Stimulated activated naive CD8-positive, alpha-beta T cell treated with anti-CD3 and anti-CD28 coated beads, Interleukin-15, amount 100 ng/mL, for 72 hours (primary cell): ENCODE measurements around the gene DNAAF2.
"Not testable (repeated sequence)": the region's sequence is repeated elsewhere in the genome, so short reads cannot be mapped to it uniquely, and the experiment has no call there.

Experiments used
- ATAC-seq: fragments of 150-1000 bp; cut with Tn5 transposase; 2 replicates; pipeline ENCODE4 v1.10.0; 2021; ENCODE audit warnings: mild to moderate bottlenecking, moderate library complexity
- DNase-seq, 2 donors: peaks; one replicate each; pipeline ENCODE4 v3.0.0; 2021 to 2022
- H3K27ac Mint-ChIP-seq, 2 donors: one replicate each; pipeline ENCODE4 v1.8.0; 2022; ENCODE audit warnings: mild to moderate bottlenecking in 2 of 2, mixed read lengths in 2 of 2, moderate library complexity in 2 of 2
- H3K27me3 Mint-ChIP-seq: one replicate; pipeline ENCODE4 v1.8.0; 2022; ENCODE audit warnings: mixed read lengths
- H3K4me1 Mint-ChIP-seq: one replicate; pipeline ENCODE4 v1.8.0; 2022; ENCODE audit warnings: mild to moderate bottlenecking, mixed read lengths
- H3K4me3 Mint-ChIP-seq, 2 donors: one replicate each; pipeline ENCODE4 v1.8.0; 2022; ENCODE audit warnings: mild to moderate bottlenecking in 2 of 2, mixed read lengths in 2 of 2, moderate library complexity in 1 of 2
- H3K9me3 Mint-ChIP-seq, 2 donors: one replicate each; pipeline ENCODE4 v1.8.0; 2022; ENCODE audit warnings: mixed read lengths in 2 of 2

The DNAAF2 gene

GRCh38 chr14:49633640-49634546 is 1.2 kb downstream of the DNAAF2 start:
- ATAC-seq, result peak; percentile 90
- DNase-seq, result peak; percentile 96 to 97
- Mint-ChIP-seq H3K27me3 (no peaks in the 10 kb centered on the region), H3K9me3 (no peaks in the 10 kb centered on the region), H3K4me1 (peaks cover 65% of the 10 kb centered on the region), H3K4me3 (peak overlapping the region; percentile 92 to 95), H3K27ac (peak overlapping the region; percentile 95 to 99)

- ATAC-seq (peak; percentile 13), DNase-seq (no peak)
- no peaks in the 10 kb centered on the region for H3K27me3 Mint-ChIP-seq
- H3K27ac Mint-ChIP-seq, result peak overlapping the region; percentile 34 to 52
- H3K4me3 Mint-ChIP-seq, result peak overlapping the region; percentile 57 to 93
- peaks cover 50% of the 10 kb centered on the region for H3K4me1 Mint-ChIP-seq
- no peaks in the 10 kb centered on the region for H3K9me3 Mint-ChIP-seq
These were observed 10.9 kb downstream of the DNAAF2 start for GRCh38 chr14:49623941-49624839.

- H3K9me3 Mint-ChIP-seq, result no peaks in the 10 kb centered on the region
- peak overlapping the region; percentile 57 to 93 for H3K4me3 Mint-ChIP-seq
- ATAC-seq, result no peak
- peaks cover 50% of the 10 kb centered on the region for H3K4me1 Mint-ChIP-seq
- H3K27me3 Mint-ChIP-seq, result no peaks in the 10 kb centered on the region
- DNase-seq, result no peak
- no peak overlapping the region for H3K27ac Mint-ChIP-seq
These were observed 11.7 kb downstream of the DNAAF2 start for GRCh38 chr14:49623387-49623786.

DNA sequence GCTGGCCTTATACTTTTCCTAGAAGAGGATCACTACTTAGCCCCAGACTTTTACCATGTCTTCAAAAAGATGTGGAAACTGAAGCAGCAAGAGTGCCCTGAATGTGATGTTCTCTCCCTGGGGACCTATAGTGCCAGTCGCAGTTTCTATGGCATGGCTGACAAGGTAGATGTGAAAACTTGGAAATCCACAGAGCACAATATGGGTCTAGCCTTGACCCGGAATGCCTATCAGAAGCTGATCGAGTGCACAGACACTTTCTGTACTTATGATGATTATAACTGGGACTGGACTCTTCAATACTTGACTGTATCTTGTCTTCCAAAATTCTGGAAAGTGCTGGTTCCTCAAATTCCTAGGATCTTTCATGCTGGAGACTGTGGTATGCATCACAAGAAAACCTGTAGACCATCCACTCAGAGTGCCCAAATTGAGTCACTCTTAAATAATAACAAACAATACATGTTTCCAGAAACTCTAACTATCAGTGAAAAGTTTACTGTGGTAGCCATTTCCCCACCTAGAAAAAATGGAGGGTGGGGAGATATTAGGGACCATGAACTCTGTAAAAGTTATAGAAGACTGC is 12.9 kb downstream of the DNAAF2 start:
- DNase-seq (no peak), ATAC-seq (no peak)
- H3K4me1 Mint-ChIP-seq, result peaks cover 54% of the 10 kb centered on the region
- H3K9me3 Mint-ChIP-seq, result no peaks in the 10 kb centered on the region
- peak overlapping the region; percentile 93 to 96 for H3K4me3 Mint-ChIP-seq
- no peaks in the 10 kb centered on the region for H3K27me3 Mint-ChIP-seq
- peak overlapping the region; percentile 78 to 99 for H3K27ac Mint-ChIP-seq

DNA sequence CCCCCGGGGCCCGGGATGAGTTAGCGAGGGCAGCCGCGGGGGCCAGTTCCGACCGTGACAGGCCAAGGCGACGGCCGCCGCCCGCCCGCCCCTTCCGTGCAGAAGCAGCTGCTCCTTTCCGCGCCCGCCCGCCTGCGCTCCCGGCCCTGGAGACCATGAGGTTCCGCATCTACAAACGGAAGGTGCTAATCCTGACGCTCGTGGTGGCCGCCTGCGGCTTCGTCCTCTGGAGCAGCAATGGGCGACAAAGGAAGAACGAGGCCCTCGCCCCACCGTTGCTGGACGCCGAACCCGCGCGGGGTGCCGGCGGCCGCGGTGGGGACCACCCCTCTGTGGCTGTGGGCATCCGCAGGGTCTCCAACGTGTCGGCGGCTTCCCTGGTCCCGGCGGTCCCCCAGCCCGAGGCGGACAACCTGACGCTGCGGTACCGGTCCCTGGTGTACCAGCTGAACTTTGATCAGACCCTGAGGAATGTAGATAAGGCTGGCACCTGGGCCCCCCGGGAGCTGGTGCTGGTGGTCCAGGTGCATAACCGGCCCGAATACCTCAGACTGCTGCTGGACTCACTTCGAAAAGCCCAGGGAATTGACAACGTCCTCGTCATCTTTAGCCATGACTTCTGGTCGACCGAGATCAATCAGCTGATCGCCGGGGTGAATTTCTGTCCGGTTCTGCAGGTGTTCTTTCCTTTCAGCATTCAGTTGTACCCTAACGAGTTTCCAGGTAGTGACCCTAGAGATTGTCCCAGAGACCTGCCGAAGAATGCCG is 13.7 kb downstream of the DNAAF2 start:
- no peaks in the 10 kb centered on the region for H3K9me3 Mint-ChIP-seq
- peaks cover 52% of the 10 kb centered on the region for H3K4me1 Mint-ChIP-seq
- DNase-seq, result peak in 1 of 2 donors; percentile 76
- peak; percentile 48 for ATAC-seq
- H3K27me3 Mint-ChIP-seq, result no peaks in the 10 kb centered on the region
- H3K27ac Mint-ChIP-seq, result peak overlapping the region; percentile 78 to 99
- peak overlapping the region; percentile 93 to 96 for H3K4me3 Mint-ChIP-seq

GRCh38 chr14:49620182-49621113 is 14.6 kb downstream of the DNAAF2 start, which contains the start of the genes MGAT2 and RPL36AL:
Gene MGAT2, plus strand, starts transcription at chr14:49620799. Its CDS starts 470 bp downstream, at chr14:49621269.
Gene RPL36AL, minus strand, starts transcription at chr14:49620626. Its CDS starts 1,522 bp downstream, at chr14:49619104.
- H3K27me3 Mint-ChIP-seq, result no peaks in the 10 kb centered on the region
- ATAC-seq (peak; percentile 91), DNase-seq (peak; percentile 95 to 97)
- no peaks in the 10 kb centered on the region for H3K9me3 Mint-ChIP-seq
- peaks cover 48% of the 10 kb centered on the region for H3K4me1 Mint-ChIP-seq
- H3K4me3 Mint-ChIP-seq, result peak within 1 kb of the TSS; percentile 93 to 96
- peak within 1 kb of the TSS; percentile 99 for H3K27ac Mint-ChIP-seq

- H3K4me3 Mint-ChIP-seq, result peak overlapping the region; percentile 93 to 96
- H3K27me3 Mint-ChIP-seq, result no peaks in the 10 kb centered on the region
- no peaks in the 10 kb centered on the region for H3K9me3 Mint-ChIP-seq
- peak overlapping the region; percentile 99 for H3K27ac Mint-ChIP-seq
- ATAC-seq (no peak), DNase-seq (no peak)
- peaks cover 47% of the 10 kb centered on the region for H3K4me1 Mint-ChIP-seq
These were observed 15.3 kb downstream of the DNAAF2 start for GRCh38 chr14:49619730-49620129.

GRCh38 chr14:49619273-49619672 is 15.8 kb downstream of the DNAAF2 start:
- not testable (repeated sequence) for H3K27me3 Mint-ChIP-seq, DNase-seq, ATAC-seq, H3K9me3 Mint-ChIP-seq
- peak overlapping the region; percentile 59 to 99 for H3K27ac Mint-ChIP-seq
- peak overlapping the region; percentile 93 to 96 for H3K4me3 Mint-ChIP-seq
- H3K4me1 Mint-ChIP-seq, result peaks cover 46% of the 10 kb centered on the region

DNA sequence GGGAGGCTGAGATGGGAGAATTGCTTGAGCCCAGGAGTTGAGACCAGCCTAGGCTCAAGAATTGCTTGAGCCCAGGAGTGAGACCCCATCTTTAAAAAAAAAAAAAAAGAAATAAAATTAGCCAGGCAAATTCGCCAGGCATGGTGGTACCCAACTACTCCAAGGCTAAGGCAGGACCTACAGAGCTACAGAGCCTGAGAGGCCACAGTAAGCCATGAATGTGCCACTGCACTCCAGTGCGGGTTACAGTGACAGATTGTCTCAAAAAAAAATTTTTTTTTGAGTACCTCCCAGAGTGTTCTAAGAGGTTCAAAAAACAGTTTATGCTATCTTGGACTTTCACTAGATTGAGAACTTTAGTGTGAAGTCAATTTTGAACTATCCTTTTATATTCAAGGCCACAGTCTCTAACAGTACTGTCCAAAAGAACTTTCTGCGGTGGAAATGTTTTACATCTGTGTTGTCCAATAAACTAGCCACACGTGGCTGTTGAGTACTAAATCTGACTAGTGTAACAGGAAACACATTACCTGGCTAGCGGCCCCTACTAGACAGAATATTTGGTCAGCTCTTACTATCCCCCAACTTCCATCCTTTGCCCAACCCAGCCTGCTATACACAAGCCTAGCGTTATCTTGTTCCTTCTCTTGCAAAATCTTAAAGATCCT is 17.1 kb downstream of the DNAAF2 start:
- H3K4me1 Mint-ChIP-seq, result peaks cover 36% of the 10 kb centered on the region
- peak overlapping the region in 1 of 2 donors; percentile 33 for H3K4me3 Mint-ChIP-seq
- no peak for DNase-seq
- no peak for ATAC-seq
- H3K27ac Mint-ChIP-seq, result peak overlapping the region in 1 of 2 donors; percentile 54
- H3K9me3 Mint-ChIP-seq, result no peaks in the 10 kb centered on the region
- H3K27me3 Mint-ChIP-seq, result no peaks in the 10 kb centered on the region

- Mint-ChIP-seq H3K4me1 (peaks cover 33% of the 10 kb centered on the region), H3K27ac (no peak overlapping the region), H3K4me3 (no peak overlapping the region), H3K27me3 (no peaks in the 10 kb centered on the region), H3K9me3 (no peaks in the 10 kb centered on the region)
- DNase-seq (no peak), ATAC-seq (no peak)
These were observed 19.3 kb downstream of the DNAAF2 start for GRCh38 chr14:49615776-49616175.

- no peaks in the 10 kb centered on the region for H3K9me3 Mint-ChIP-seq
- H3K27ac Mint-ChIP-seq, result no peak overlapping the region
- ATAC-seq, result no peak
- H3K4me3 Mint-ChIP-seq, result no peak overlapping the region
- H3K27me3 Mint-ChIP-seq, result no peaks in the 10 kb centered on the region
- H3K4me1 Mint-ChIP-seq, result peaks cover 32% of the 10 kb centered on the region
- DNase-seq, result no peak
These were observed 20.8 kb downstream of the DNAAF2 start for GRCh38 chr14:49614196-49614595.

DNA sequence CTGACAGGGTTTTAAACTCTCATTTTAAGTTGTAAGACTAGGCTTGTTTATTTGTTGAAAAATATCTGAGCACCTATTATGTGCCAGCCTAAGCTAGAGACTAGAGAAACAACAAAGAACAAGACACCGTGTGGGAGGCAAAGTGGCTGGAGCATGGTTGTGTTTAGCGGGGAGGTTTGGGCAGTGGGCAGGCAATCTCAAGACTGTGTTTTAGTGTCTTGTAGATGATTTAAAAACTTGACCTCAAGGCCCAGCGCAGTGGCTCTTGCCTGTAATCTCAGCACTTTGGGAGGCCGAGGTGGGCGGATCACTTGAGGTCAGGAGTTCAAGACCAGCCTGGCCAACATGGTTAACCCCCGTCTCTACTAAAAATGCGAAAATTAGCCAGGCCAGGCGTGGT is 22.4 kb downstream of the DNAAF2 start:
- Mint-ChIP-seq H3K27ac (no peak overlapping the region), H3K4me1 (peaks cover 16% of the 10 kb centered on the region), H3K4me3 (no peak overlapping the region), H3K27me3 (no peaks in the 10 kb centered on the region), H3K9me3 (no peaks in the 10 kb centered on the region)
- ATAC-seq (no peak), DNase-seq (no peak)

- DNase-seq (no peak), ATAC-seq (no peak)
- H3K4me1 Mint-ChIP-seq, result peaks cover 12% of the 10 kb centered on the region
- no peak overlapping the region for H3K27ac Mint-ChIP-seq
- no peak overlapping the region for H3K4me3 Mint-ChIP-seq
- H3K9me3 Mint-ChIP-seq, result no peaks in the 10 kb centered on the region
- no peaks in the 10 kb centered on the region for H3K27me3 Mint-ChIP-seq
These were observed 22.8 kb downstream of the DNAAF2 start for GRCh38 chr14:49612251-49612650.
